SK-N-MC (cell line): ENCODE data around the gene OR1F1.

Source experiments
- EZH2 ChIP-seq: fragments of 200-600 bp; sonication (generic); IDR thresholded peaks from one replicate; pipeline ENCODE4 v1.6.1; 2017; ENCODE audit warnings: antibody characterized with exemption
- FOXP2 ChIP-seq: optimal IDR thresholded peaks from 2 replicates; pipeline ENCODE3; 2011; ENCODE audit warnings: mild to moderate bottlenecking, moderate library complexity; ENCODE audit not compliant: insufficient read depth; ENCODE audit errors: extremely low read length, control extremely low read depth
- POLR2AphosphoS5 ChIP-seq: IDR thresholded peaks from 2 replicates; pipeline ENCODE4 v1.6.1; 2012; ENCODE audit warnings: mild to moderate bottlenecking, low read depth, low read length, borderline replicate concordance

DNA sequence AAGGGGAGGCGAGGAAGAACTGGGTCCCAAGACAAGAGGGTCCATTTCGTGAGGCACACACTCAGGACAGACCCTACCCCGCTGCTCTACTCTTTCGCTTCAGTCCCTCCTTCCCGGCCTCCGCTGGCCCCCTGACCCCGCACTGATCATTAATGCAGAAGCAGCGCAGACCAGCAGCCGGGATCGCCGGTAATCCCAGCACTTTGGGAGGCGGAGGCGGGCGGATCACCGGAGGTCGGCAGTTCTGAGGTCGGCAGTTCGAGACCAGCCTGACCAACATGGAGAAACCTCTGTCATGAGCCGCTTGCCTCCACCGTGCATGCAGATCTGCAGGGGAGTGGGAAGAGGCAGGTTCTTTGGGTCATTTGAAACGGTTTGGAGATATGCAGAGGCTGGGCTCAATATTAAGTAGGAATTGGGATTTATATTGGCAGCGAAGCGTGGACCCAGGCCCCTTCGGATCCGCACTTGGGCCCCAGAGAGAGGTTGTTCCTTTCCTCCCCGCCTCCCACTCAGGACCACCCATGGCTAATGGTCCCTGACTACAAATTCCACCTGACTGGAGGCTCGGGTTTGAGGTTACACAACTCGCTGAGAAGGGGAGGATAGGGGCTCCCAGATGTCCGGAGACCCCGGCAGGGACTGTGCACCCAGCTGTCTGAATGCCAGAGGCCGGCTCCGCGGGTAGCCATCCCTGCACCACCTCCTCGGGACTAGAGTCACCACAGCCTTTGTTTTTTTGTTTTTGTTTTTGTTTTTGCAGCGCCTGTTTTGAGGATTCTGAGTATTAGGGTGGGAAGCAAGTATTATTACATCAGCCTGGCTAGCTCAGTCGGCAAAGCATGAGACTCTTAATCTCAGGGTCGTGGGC lies 23.6 kb upstream of the OR1F1 start:
- TF ChIP-seq EZH2 (no peak), POLR2AphosphoS5 (no peak), FOXP2 (no peak)
